K562 (cell line): ENCODE results near the gene FIBIN. TPM values are rescaled to one million over a fixed set of nuclear protein-coding genes. Genes with fewer than 3 reads are reported as not detected.

Experiments
- CEBPZ ChIP-seq: fragments of 150-350 bp; IDR thresholded peaks from 2 replicates; pipeline ENCODE4 v1.6.1; 2014; ENCODE audit warnings: low read depth, mild to moderate bottlenecking, low read length, borderline replicate concordance
- CSDE1 ChIP-seq, 2 experiments: fragments of 450-650 bp; IDR thresholded peaks; 2 replicates each; pipeline ENCODE4 v1.6.1; 2016; ENCODE audit warnings: mild to moderate bottlenecking in 1 of 2
- ESRRA ChIP-seq: fragments of 450-650 bp; IDR thresholded peaks from 2 replicates; pipeline ENCODE4 v1.6.1; 2014; ENCODE audit warnings: low read depth, mild to moderate bottlenecking, moderate library complexity, borderline replicate concordance
- GTF3C2 ChIP-seq: IDR thresholded peaks from 3 replicates; pipeline ENCODE4 v1.6.1; 2011; ENCODE audit warnings: borderline replicate concordance, mild to moderate bottlenecking, moderate library complexity; ENCODE audit not compliant: insufficient read length; ENCODE audit errors: extremely low read depth
- TSC22D4 ChIP-seq: fragments of 450-650 bp; IDR thresholded peaks from 2 replicates; pipeline ENCODE4 v1.6.1; 2016; ENCODE audit warnings: missing genetic modification characterization, missing biosample characterization, control low read depth
- ZBED1 ChIP-seq: IDR thresholded peaks from 2 replicates; pipeline ENCODE4 v1.6.1; 2014
- ZNF354B ChIP-seq: fragments of 250-450 bp; sonication (Bioruptor Pico); IDR thresholded peaks from 2 replicates; pipeline ENCODE4 v1.4.0; 2020
- polyA plus RNA-seq, 8 experiments: library from polyadenylated mRNA; depleted of rRNA in 4 of 8; stranded (reverse) in 5 of 8; unstranded in 3 of 8; fragments of >200 nt; fragmentation: Nextera tagmentation in 2 of 8; fragmentation: Illumina TruSeq in 1 of 8; extraction: Ambion mirVana in 2 of 8; extraction: Trizol in 1 of 8; gene quantifications; 2 replicates each; pipeline versions ENCODE4 v1.2.1 to v1.2.3, GENCODE V29; 2011 to 2014; ENCODE audit warnings: inconsistent platforms in 1 of 8, missing spikeins in 1 of 8
- total RNA-seq, 7 experiments: library from RNA; depleted of rRNA in 6 of 7; stranded (reverse); fragments of >200 nt in 6 of 7; fragmentation: Illumina TruSeq in 2 of 7; extraction: Trizol in 2 of 7; gene quantifications; 2 replicates each; pipeline versions ENCODE4 v1.2.1 to v1.2.3, GENCODE V29; 2011 to 2021; ENCODE audit warnings: low replicate concordance in 1 of 7

The FIBIN gene
- total and polyA plus RNA-seq, 9 of the 15 experiments (the other 6 are each of a cell fraction or from before 2014, with no cell fraction given), result not detected

- TF ChIP-seq GTF3C2, result no peak
- TF ChIP-seq ESRRA, result no peak
- no peak for TF ChIP-seq ZNF354B (CRISPR knock-in tag)
- TF ChIP-seq CSDE1 (IDR thresholded peaks at IDR 0.05), result no peak
- TF ChIP-seq TSC22D4 (tag), result no peak
- TF ChIP-seq CEBPZ, result no peak
- TF ChIP-seq ZBED1, result no peak
Measured at GRCh38 chr11:26985470-26985869, 8.4 kb upstream of the FIBIN start (continued).
